Ovary (tissue), 9 donors: ENCODE measurements around the gene SLC6A9. TPM values are rescaled to one million over a fixed set of nuclear protein-coding genes. Genes with fewer than 3 reads are reported as not detected.

Experiments
- DNase-seq, 5 donors: peaks; one replicate each; pipeline ENCODE4 v3.0.0-alpha.2; 2019 to 2020
- H3K27ac ChIP-seq, 2 donors: fragments of 200-600 bp; one replicate each; pipeline versions ENCODE4 v1.5.1 to v1.8.0; 2019 to 2022
- H3K27me3 ChIP-seq: fragments of 200-600 bp; one replicate; pipeline ENCODE4 v1.8.0; 2022
- H3K36me3 ChIP-seq: fragments of 200-600 bp; sonication (generic); one replicate; pipeline ENCODE4 v1.5.1; 2019
- H3K4me1 ChIP-seq: one replicate; pipeline ENCODE4 v1.8.1; 2013; ENCODE audit warnings: mild to moderate bottlenecking, moderate library complexity; ENCODE audit not compliant: insufficient read depth
- H3K4me3 ChIP-seq: fragments of 200-600 bp; sonication (generic); one replicate; pipeline ENCODE4 v1.5.1; 2017
- H3K9me3 ChIP-seq, 2 donors: fragments of 200-600 bp in 1 of 2; sonication (generic) in 1 of 2; one replicate each; pipeline versions ENCODE4 v1.5.1 to v1.8.1; 2013 to 2019; ENCODE audit warnings: mild to moderate bottlenecking in 1 of 2, moderate library complexity in 1 of 2
- CTCF ChIP-seq, 3 donors: fragments of 450-650 bp in 2 of 3; fragments of 200-600 bp in 1 of 3; IDR thresholded peaks; one replicate each; pipeline versions ENCODE4 v1.5.1 to v1.8.0; 2016 to 2022; ENCODE audit warnings: antibody characterized with exemption in 3 of 3, mild to moderate bottlenecking in 1 of 3
- EP300 ChIP-seq: sonication (generic); formaldehyde crosslinking; IDR thresholded peaks from one replicate; pipeline ENCODE4 v1.6.1; 2017; ENCODE audit warnings: antibody characterized with exemption
- POLR2A ChIP-seq: fragments of 450-650 bp; IDR thresholded peaks from one replicate; pipeline ENCODE4 v1.6.1; 2017; ENCODE audit warnings: antibody characterized with exemption, mild to moderate bottlenecking, moderate library complexity
- WGBS, 3 donors: extraction: QIAGEN DNeasy Blood & Tissue Kit in 1 of 3; methylation state at CpG; one replicate each; pipeline versions ENCODE4 v1.1.5 to v1.1.7; 2013 to 2017; 5-methylcytosine and 5-hydroxymethylcytosine counted together
- intact Hi-C, 4 donors: fragments of 100-400 bp; cut with DNase I; formaldehyde crosslinking; loops; one replicate each; pipeline versions ENCODE4 v1.11.0 to v1.15.1; 2022 to 2023
- polyA plus RNA-seq, 2 donors: library from polyadenylated mRNA; stranded (reverse); fragments of 200-250 nt in 1 of 2; fragments of 350-450 nt in 1 of 2; fragmentation: Illumina TruSeq in 1 of 2; extraction: RNeasy Lipid Tissue Mini Kit (QIAGEN cat#74804) in 1 of 2; gene quantifications; one replicate each; pipeline ENCODE4 v1.2.3, GENCODE V29; 2013 to 2014
- total RNA-seq, 7 donors: library from RNA; depleted of rRNA in 2 of 7; stranded (reverse); fragments of >200 nt in 2 of 7; fragmentation: NEBNext Ultra II Directional in 3 of 7; extraction: Animal tissue kit (Norgen Biotek cat#: 25700) in 3 of 7; gene quantifications; one replicate each; pipeline versions ENCODE4 v1.1.0 to v1.2.4, GENCODE V29; 2016 to 2023
- donor health status: DM: no; HTN: no; CAD: no; lungs with moderate emphysema.
- donor health status: DM: no; HTN: no; CAD: no.
- donor health status: Bipolar disorder and iron deficiency.
- donor health status: DM: yes; HTN: yes; CAD: no.
- donor health status: DM: no; HTN: no; CAD: no.
- donor health status: DM: yes; HTN: yes; CAD: no.

SLC6A9 gene
- total and polyA plus RNA-seq, 9 donors: 1.1 to 74.1 (median 4.6) TPM

GRCh38 chr1:43957407-43958040, 73.7 kb downstream of the SLC6A9 start:
- no peak for TF ChIP-seq CTCF (IDR thresholded peaks at IDR 0.05)
- TF ChIP-seq EP300: no peak
- TF ChIP-seq POLR2A: no peak
- Histone ChIP-seq H3K4me1 (no peaks in the 10 kb centered on the region), H3K27ac (no peak overlapping the region), H3K4me3 (no peak overlapping the region), H3K27me3 (no peaks in the 10 kb centered on the region), H3K9me3 (no peaks in the 10 kb centered on the region), H3K36me3 (no peaks in the 10 kb centered on the region)
- WGBS, 3 donors: 82 to 91% (median 85%) methylated on average over 7 of the region's 7 CpGs
- DNase-seq: no peak
- intact Hi-C loops: no loop called here

- H3K27me3 ChIP-seq: no peaks in the 10 kb centered on the region
- TF ChIP-seq CTCF (IDR thresholded peaks at IDR 0.05) (no peak), POLR2A (no peak), EP300 (no peak)
- intact Hi-C loops: no loop called here
- H3K9me3 ChIP-seq: no peaks in the 10 kb centered on the region
- H3K27ac ChIP-seq: no peak overlapping the region
- 95 to 97% (median 95%) methylated on average over 8 of the region's 8 CpGs for WGBS, 3 donors
- H3K4me3 ChIP-seq: no peak overlapping the region
- no peak for DNase-seq
- no peaks in the 10 kb centered on the region for H3K4me1 ChIP-seq
- H3K36me3 ChIP-seq: no peaks in the 10 kb centered on the region
Measured at GRCh38 chr1:43956234-43956633, 75.0 kb downstream of the SLC6A9 start.

GRCh38 chr1:43954036-43954435, 77.2 kb downstream of the SLC6A9 start:
- Histone ChIP-seq H3K9me3 (no peaks in the 10 kb centered on the region), H3K36me3 (no peaks in the 10 kb centered on the region), H3K27ac (no peak overlapping the region), H3K4me3 (no peak overlapping the region), H3K27me3 (no peaks in the 10 kb centered on the region), H3K4me1 (no peaks in the 10 kb centered on the region)
- intact Hi-C loops: no loop called here
- DNase-seq: no peak
- WGBS, 3 donors: 68 to 75% (median 74%) methylated on average over 5 of the region's 5 CpGs
- TF ChIP-seq POLR2A (no peak), EP300 (no peak), CTCF (IDR thresholded peaks at IDR 0.05) (no peak)

GRCh38 chr1:43953361-43953760, 77.9 kb downstream of the SLC6A9 start:
- no peak for DNase-seq
- Histone ChIP-seq H3K9me3 (no peaks in the 10 kb centered on the region), H3K27ac (no peak overlapping the region), H3K36me3 (no peaks in the 10 kb centered on the region), H3K4me3 (no peak overlapping the region), H3K27me3 (no peaks in the 10 kb centered on the region), H3K4me1 (peaks cover 3% of the 10 kb centered on the region)
- WGBS, 3 donors: 52 to 65% (median 56%) methylated on average over 3 of the region's 3 CpGs
- TF ChIP-seq EP300: no peak
- TF ChIP-seq POLR2A: no peak
- TF ChIP-seq CTCF (IDR thresholded peaks at IDR 0.05): no peak
- intact Hi-C loops: no loop called here
